ES-I3 (cell line): ENCODE measurements around the gene ST13.
"Not testable (repeated sequence)": the region's sequence is repeated elsewhere in the genome, so short reads cannot be mapped to it uniquely, and the experiment has no call there.

Experiments
- H3K36me3 ChIP-seq: 2 replicates; pipeline ENCODE4 v1.6.1; 2013; ENCODE audit warnings: mild to moderate bottlenecking, low read length, control low read depth, moderate library complexity; ENCODE audit not compliant: insufficient read depth
- H3K4me1 ChIP-seq: 2 replicates; pipeline ENCODE4 v1.6.1; 2013; ENCODE audit warnings: mild to moderate bottlenecking, control low read depth, low read length; ENCODE audit not compliant: insufficient read depth
- H3K9ac ChIP-seq: 2 replicates; pipeline ENCODE4 v1.6.1; 2013; ENCODE audit warnings: low read depth, mild to moderate bottlenecking, low read length, moderate library complexity
- H3K9me3 ChIP-seq: 2 replicates; pipeline ENCODE4 v1.6.1; 2013; ENCODE audit warnings: mild to moderate bottlenecking, low read length, moderate library complexity; ENCODE audit not compliant: control insufficient read depth, insufficient read depth

ST13 gene

GRCh38 chr22:40782521-40782920 is 73.9 kb downstream of the ST13 start:
- Histone ChIP-seq H3K9me3 (no peaks in the 10 kb centered on the region), H3K4me1 (no peaks in the 10 kb centered on the region), H3K36me3 (peaks cover 3% of the 10 kb centered on the region; the same call in 1 of the 2 replicates), H3K9ac (no peak overlapping the region)

GRCh38 chr22:40781749-40782148 is 74.7 kb downstream of the ST13 start:
- not testable (repeated sequence) for H3K36me3 ChIP-seq, H3K9me3 ChIP-seq, H3K9ac ChIP-seq, H3K4me1 ChIP-seq
